CD4-positive, alpha-beta memory T cell (primary cell): ENCODE data around the gene STX2. TPM values are rescaled to one million over a fixed set of nuclear protein-coding genes. Genes with fewer than 3 reads are reported as not detected.
A peak's percentile ranks its signal among the peaks of the same experiment; 100 is the strongest.

ENCODE experiments used
- CTCF ChIA-PET: fragments of 350-600 bp; sonication (Branson Sonifier 250); formaldehyde crosslinking; loops from one replicate; lab custom pipeline; 2021; ENCODE audit warnings: inconsistent platforms; ENCODE audit not compliant: partially characterized antibody; lab: Charles Lee
- POLR2A ChIA-PET: fragments of 350-600 bp; sonication (Branson Sonifier 250); formaldehyde crosslinking; loops from one replicate; lab custom pipeline; 2021; ENCODE audit not compliant: partially characterized antibody; lab: Charles Lee
- DNase-seq, 5 donors: peaks; one replicate each; pipeline versions ENCODE4 v3.0.0 to v3.0.0-alpha.2; 2020 to 2022; ENCODE audit warnings: mixed read lengths in 1 of 5
- H3K27ac ChIP-seq: one replicate; pipeline ENCODE4 v1.7.0; 2013; ENCODE audit warnings: low read depth, low read length
- H3K27me3 ChIP-seq: 2 replicates; pipeline ENCODE4 v1.7.0; 2013; ENCODE audit warnings: mild to moderate bottlenecking, low read length, moderate library complexity; ENCODE audit not compliant: insufficient read depth
- H3K36me3 ChIP-seq: 2 replicates; pipeline ENCODE4 v1.7.0; 2013; ENCODE audit warnings: mild to moderate bottlenecking, low read length, moderate library complexity; ENCODE audit not compliant: insufficient read depth
- H3K4me1 ChIP-seq: 2 replicates; pipeline ENCODE4 v1.7.0; 2013; ENCODE audit warnings: mild to moderate bottlenecking, low read length, moderate library complexity; ENCODE audit not compliant: insufficient read depth
- H3K4me3 ChIP-seq, 2 donors: one replicate each; pipeline ENCODE4 v1.7.0; 2013; ENCODE audit warnings: low read length in 2 of 2, mild to moderate bottlenecking in 1 of 2
- H3K9me3 ChIP-seq, 2 donors: one replicate each; pipeline ENCODE4 v1.7.0; 2013; ENCODE audit warnings: low read length in 2 of 2, control low read depth in 1 of 2; ENCODE audit not compliant: control insufficient read depth in 1 of 2
- H3K27ac Mint-ChIP-seq, 7 donors: one replicate each; pipeline ENCODE4 v1.8.0; 2020 to 2021; ENCODE audit warnings: mixed read lengths in 7 of 7, mild to moderate bottlenecking in 6 of 7, inconsistent platforms in 3 of 7, moderate library complexity in 3 of 7
- H3K27me3 Mint-ChIP-seq, 2 donors: one replicate each; pipeline ENCODE4 v1.8.0; 2020 to 2021; ENCODE audit warnings: mixed read lengths in 2 of 2
- H3K36me3 Mint-ChIP-seq, 2 donors: one replicate each; pipeline ENCODE4 v1.8.0; 2020 to 2021; ENCODE audit warnings: mixed read lengths in 2 of 2, inconsistent platforms in 1 of 2, mild to moderate bottlenecking in 1 of 2
- H3K4me1 Mint-ChIP-seq, 4 donors: one replicate each; pipeline ENCODE4 v1.8.0; 2020 to 2021; ENCODE audit warnings: mixed read lengths in 4 of 4, mild to moderate bottlenecking in 1 of 4
- H3K4me3 Mint-ChIP-seq, 8 donors: one replicate each; pipeline ENCODE4 v1.8.0; 2020 to 2021; ENCODE audit warnings: mixed read lengths in 8 of 8, mild to moderate bottlenecking in 7 of 8, moderate library complexity in 6 of 8, inconsistent platforms in 3 of 8
- H3K9me3 Mint-ChIP-seq, 8 donors: one replicate each; pipeline ENCODE4 v1.8.0; 2020 to 2021; ENCODE audit warnings: mixed read lengths in 8 of 8, mild to moderate bottlenecking in 5 of 8, inconsistent platforms in 3 of 8, moderate library complexity in 1 of 8
- intact Hi-C: fragments of 100-400 bp; cut with micrococcal nuclease; formaldehyde crosslinking; loops from one replicate; pipeline ENCODE4 v1.15.1; 2023
- polyA plus RNA-seq, 2 donors: library from polyadenylated mRNA; unstranded; fragments of 300-500 nt; fragmentation: Illumina TruSeq; gene quantifications; one replicate each; pipeline ENCODE4 v1.2.3, GENCODE V29; 2021
- total RNA-seq, 2 experiments: library from RNA; stranded (reverse); gene quantifications; one replicate each; pipeline ENCODE4 v1.2.3, GENCODE V29; 2021

The STX2 gene
- total and polyA plus RNA-seq, 4 experiments from 2014 or later, result 12.1 to 35.3 (median 21.6) TPM

GRCh38 chr12:130748786-130749185, 90.3 kb downstream of the STX2 start:
- no peaks in the 10 kb centered on the region for H3K36me3 ChIP-seq
- H3K4me3 Mint-ChIP-seq, result no peak overlapping the region
- H3K4me1 Mint-ChIP-seq, result peaks cover 6 to 12% (median 8%) of the 10 kb centered on the region in 4 donors
- no peak overlapping the region for H3K27ac Mint-ChIP-seq
- intact Hi-C loops, result loop anchor here (5.0 kb wide), 1 partner anchor 701 kb away; no protein-coding TSS in a partner anchor
- peaks cover 0 to 4% (median 0%) of the 10 kb centered on the region in 8 donors for H3K9me3 Mint-ChIP-seq
- no peaks in the 10 kb centered on the region for H3K36me3 Mint-ChIP-seq
- H3K9me3 ChIP-seq, result no peaks in the 10 kb centered on the region
- peaks cover 4% of the 10 kb centered on the region for H3K4me1 ChIP-seq
- POLR2A ChIA-PET, result interaction anchor here (0.6 kb wide), 1 partner anchor 14 kb away, joined by 3 read pairs; no protein-coding TSS in a partner anchor
- DNase-seq, result no peak
- H3K27me3 Mint-ChIP-seq, result peaks cover 0 to 5% of the 10 kb centered on the region in 2 donors
- CTCF ChIA-PET, result interaction anchor here (1.7 to 1.8 kb wide), 3 partner anchors 8 to 14 kb away, joined by 4 to 8 read pairs (median 6); no protein-coding TSS in a partner anchor
- H3K4me3 ChIP-seq, result no peak overlapping the region
- H3K27me3 ChIP-seq, result no peaks in the 10 kb centered on the region
- no peak overlapping the region for H3K27ac ChIP-seq

GRCh38 chr12:130747867-130748740, 90.9 kb downstream of the STX2 start:
- peak in 4 of 5 donors; percentile 42 to 55 (median 52) for DNase-seq
- H3K27me3 Mint-ChIP-seq, result peaks cover 0 to 5% of the 10 kb centered on the region in 2 donors
- Histone ChIP-seq H3K9me3 (no peaks in the 10 kb centered on the region), H3K27ac (no peak overlapping the region), H3K4me1 (peaks cover 4% of the 10 kb centered on the region), H3K4me3 (no peak overlapping the region), H3K36me3 (no peaks in the 10 kb centered on the region), H3K27me3 (no peaks in the 10 kb centered on the region)
- peaks cover 0 to 6% (median 0%) of the 10 kb centered on the region in 8 donors for H3K9me3 Mint-ChIP-seq
- ChIA-PET POLR2A (interaction anchor here (0.6 kb wide), 1 partner anchor 14 kb away, joined by 3 read pairs; no protein-coding TSS in a partner anchor), CTCF (interaction anchor here (0.6 to 1.8 kb wide), 9 partner anchors 9 to 61 kb away, joined by 3 to 8 read pairs (median 3); no protein-coding TSS in a partner anchor)
- intact Hi-C loops, result loop anchor here (5.0 kb wide), 1 partner anchor 701 kb away; no protein-coding TSS in a partner anchor
- H3K4me1 Mint-ChIP-seq, result peaks cover 6 to 9% (median 8%) of the 10 kb centered on the region in 4 donors
- peak overlapping the region in 3 of 8 donors; percentile 1 to 38 (median 15) for H3K4me3 Mint-ChIP-seq
- no peaks in the 10 kb centered on the region for H3K36me3 Mint-ChIP-seq
- peak overlapping the region in 1 of 7 donors; percentile 12 for H3K27ac Mint-ChIP-seq

GRCh38 chr12:130746546-130746945, 92.5 kb downstream of the STX2 start:
- POLR2A ChIA-PET, result no interaction called here
- H3K27ac ChIP-seq, result no peak overlapping the region
- H3K9me3 Mint-ChIP-seq, result peaks cover 0 to 6% (median 1%) of the 10 kb centered on the region in 8 donors
- CTCF ChIA-PET, result interaction anchor here (2.3 kb wide), 1 partner anchor 74 kb away, joined by 5 read pairs; no protein-coding TSS in a partner anchor
- no peak overlapping the region for H3K4me3 Mint-ChIP-seq
- no peaks in the 10 kb centered on the region for H3K9me3 ChIP-seq
- H3K27me3 ChIP-seq, result no peaks in the 10 kb centered on the region
- H3K36me3 ChIP-seq, result no peaks in the 10 kb centered on the region
- no peak overlapping the region for H3K4me3 ChIP-seq
- peaks cover 0 to 5% of the 10 kb centered on the region in 2 donors for H3K27me3 Mint-ChIP-seq
- DNase-seq, result no peak
- no peaks in the 10 kb centered on the region for H3K36me3 Mint-ChIP-seq
- peaks cover 4% of the 10 kb centered on the region for H3K4me1 ChIP-seq
- intact Hi-C loops, result loop anchor here (5.0 kb wide), 1 partner anchor 699 kb away; no protein-coding TSS in a partner anchor
- no peak overlapping the region for H3K27ac Mint-ChIP-seq
- H3K4me1 Mint-ChIP-seq, result peaks cover 6 to 9% (median 6%) of the 10 kb centered on the region in 4 donors

- Histone ChIP-seq H3K36me3 (no peaks in the 10 kb centered on the region), H3K9me3 (no peaks in the 10 kb centered on the region), H3K27ac (no peak overlapping the region), H3K27me3 (no peaks in the 10 kb centered on the region), H3K4me3 (no peak overlapping the region), H3K4me1 (peaks cover 4% of the 10 kb centered on the region)
- Mint-ChIP-seq H3K27ac (no peak overlapping the region), H3K36me3 (no peaks in the 10 kb centered on the region), H3K4me1 (peaks cover 6 to 9% (median 6%) of the 10 kb centered on the region in 4 donors), H3K27me3 (peaks cover 0 to 5% of the 10 kb centered on the region in 2 donors), H3K9me3 (peaks cover 0 to 7% (median 1%) of the 10 kb centered on the region in 8 donors), H3K4me3 (no peak overlapping the region)
- DNase-seq, result no peak
- ChIA-PET POLR2A (no interaction called here), CTCF (interaction anchor here (2.3 kb wide), 1 partner anchor 74 kb away, joined by 5 read pairs; no protein-coding TSS in a partner anchor)
- intact Hi-C loops, result loop anchor here (5.0 kb wide), 1 partner anchor 699 kb away; no protein-coding TSS in a partner anchor
Measured at GRCh38 chr12:130745921-130746320, 93.1 kb downstream of the STX2 start.

- H3K27ac Mint-ChIP-seq, result no peak overlapping the region
- Histone ChIP-seq H3K4me1 (peaks cover 4% of the 10 kb centered on the region), H3K9me3 (no peaks in the 10 kb centered on the region), H3K4me3 (no peak overlapping the region), H3K27me3 (no peaks in the 10 kb centered on the region), H3K36me3 (no peaks in the 10 kb centered on the region), H3K27ac (no peak overlapping the region)
- H3K4me3 Mint-ChIP-seq, result no peak overlapping the region
- DNase-seq, result no peak
- H3K4me1 Mint-ChIP-seq, result peaks cover 6 to 9% (median 6%) of the 10 kb centered on the region in 4 donors
- H3K9me3 Mint-ChIP-seq, result peaks cover 0 to 17% (median 4%) of the 10 kb centered on the region in 8 donors
- intact Hi-C loops, result no loop called here
- CTCF ChIA-PET, result no interaction called here
- H3K36me3 Mint-ChIP-seq, result no peaks in the 10 kb centered on the region
- POLR2A ChIA-PET, result no interaction called here
- peaks cover 3 to 8% of the 10 kb centered on the region in 2 donors for H3K27me3 Mint-ChIP-seq
Measured at GRCh38 chr12:130744274-130744673, 94.8 kb downstream of the STX2 start.

GRCh38 chr12:130743606-130744005, 95.4 kb downstream of the STX2 start:
- no peaks in the 10 kb centered on the region for H3K36me3 ChIP-seq
- intact Hi-C loops, result no loop called here
- no peak overlapping the region for H3K27ac Mint-ChIP-seq
- no peak overlapping the region for H3K27ac ChIP-seq
- DNase-seq, result no peak
- no peaks in the 10 kb centered on the region for H3K27me3 ChIP-seq
- no peak overlapping the region for H3K4me3 Mint-ChIP-seq
- H3K9me3 Mint-ChIP-seq, result peaks cover 0 to 17% (median 4%) of the 10 kb centered on the region in 8 donors
- peaks cover 6 to 9% (median 6%) of the 10 kb centered on the region in 4 donors for H3K4me1 Mint-ChIP-seq
- peaks cover 4% of the 10 kb centered on the region for H3K4me1 ChIP-seq
- no peaks in the 10 kb centered on the region for H3K36me3 Mint-ChIP-seq
- H3K27me3 Mint-ChIP-seq, result peaks cover 5 to 8% of the 10 kb centered on the region in 2 donors
- POLR2A ChIA-PET, result no interaction called here
- no peaks in the 10 kb centered on the region for H3K9me3 ChIP-seq
- CTCF ChIA-PET, result no interaction called here
- H3K4me3 ChIP-seq, result no peak overlapping the region

GRCh38 chr12:130743176-130743575, 95.9 kb downstream of the STX2 start:
- Mint-ChIP-seq H3K4me3 (no peak overlapping the region), H3K27ac (no peak overlapping the region), H3K27me3 (peaks cover 8% of the 10 kb centered on the region in 2 donors), H3K4me1 (peaks cover 4 to 7% (median 5%) of the 10 kb centered on the region in 4 donors), H3K36me3 (no peaks in the 10 kb centered on the region), H3K9me3 (peaks cover 0 to 17% (median 6%) of the 10 kb centered on the region in 8 donors)
- no peaks in the 10 kb centered on the region for H3K27me3 ChIP-seq
- H3K27ac ChIP-seq, result no peak overlapping the region
- no peak for DNase-seq
- peaks cover 4% of the 10 kb centered on the region for H3K4me1 ChIP-seq
- intact Hi-C loops, result no loop called here
- H3K36me3 ChIP-seq, result no peaks in the 10 kb centered on the region
- ChIA-PET CTCF (no interaction called here), POLR2A (no interaction called here)
- H3K9me3 ChIP-seq, result no peaks in the 10 kb centered on the region
- no peak overlapping the region for H3K4me3 ChIP-seq
